HepG2 (cell line): ENCODE data around the gene OR10A6. TPM values are rescaled to one million over a fixed set of nuclear protein-coding genes. Genes with fewer than 3 reads are reported as not detected.

Experiments
- ATAC-seq: fragments of 200-7000 bp; cut with Tn5 transposase; 3 replicates; pipeline ENCODE4 v1.9.1; 2020; ENCODE audit warnings: mild to moderate bottlenecking, moderate library complexity
- BruUV-seq: library from RNA; stranded (reverse); fragments of 400-500 nt; replicated peaks from 2 replicates; lab custom pipeline; 2021; lab: Mats Ljungman, UMichigan
- CTCF ChIA-PET: fragments of 300-600 bp; formaldehyde crosslinking; extraction: SDS; loops from one replicate; lab custom pipeline; 2021; ENCODE audit warnings: low total read pairs, inconsistent platforms, low intra/inter-chr PET ratio; lab: Yijun Ruan, JAX
- POLR2A ChIA-PET: fragments of 350-600 bp; sonication (Branson Sonifier 250); formaldehyde crosslinking; loops from one replicate; lab custom pipeline; 2020; ENCODE audit warnings: antibody characterized with exemption, inconsistent platforms; lab: Yijun Ruan, JAX
- DNase-seq: peaks from one replicate; pipeline ENCODE4 v3.0.0-alpha.2; 2015; ENCODE audit warnings: low spot score
- FAIRE-seq: peaks from 3 replicates; lab custom pipeline; 2011; peaks lifted over from hg19 to GRCh38; lab: Jason Lieb, UNC
- H2AFZ ChIP-seq: one replicate; pipeline ENCODE4 v1.6.1; 2011; ENCODE audit warnings: low read length, inconsistent platforms
- H3K27ac ChIP-seq: fragments of 300-600 bp; 3 replicates; pipeline ENCODE4 v1.8.0; 2011; ENCODE audit warnings: mixed run types, mild to moderate bottlenecking, mixed read lengths, low read length, inconsistent platforms; ENCODE audit not compliant: insufficient read depth; ENCODE audit errors: extremely low read length
- H3K27me3 ChIP-seq, 2 experiments: fragments of 200-600 bp in 1 of 2; 2 replicates in 1 of 2; 3 replicates in 1 of 2; pipeline versions ENCODE4 v1.6.0 to v1.8.0; 2011; ENCODE audit warnings: low read length in 2 of 2, mild to moderate bottlenecking in 2 of 2, moderate library complexity in 2 of 2, inconsistent platforms in 1 of 2; ENCODE audit not compliant: insufficient read depth in 2 of 2, control insufficient read depth in 1 of 2
- H3K36me3 ChIP-seq, 2 experiments: fragments of 200-600 bp in 1 of 2; replicated peaks in 1 of 2; 2 replicates in 1 of 2; 3 replicates in 1 of 2; pipeline versions ENCODE4 v1.5.1 to v1.8.0; 2011; ENCODE audit warnings: low read length in 2 of 2, inconsistent platforms in 1 of 2; ENCODE audit not compliant: insufficient read depth in 2 of 2, control insufficient read depth in 1 of 2
- H3K4me1 ChIP-seq: 2 replicates; pipeline ENCODE4 v1.5.1; 2012; ENCODE audit warnings: low read length, inconsistent platforms; ENCODE audit not compliant: insufficient read depth
- H3K4me2 ChIP-seq: 2 replicates; pipeline ENCODE4 v1.6.0; 2011; ENCODE audit warnings: low read depth, low read length, inconsistent platforms
- H3K4me3 ChIP-seq, 3 experiments: fragments of 200-600 bp in 1 of 3; sonication (generic), shearing (Covaris generic) in 1 of 3; replicated peaks in 1 of 3; 2 replicates each; pipeline ENCODE4 v1.5.1; 2011 to 2016; ENCODE audit warnings: low read length in 3 of 3, inconsistent platforms in 2 of 3, low read depth in 2 of 3, mild to moderate bottlenecking in 2 of 3, control low read depth in 1 of 3, mixed read lengths in 1 of 3; ENCODE audit not compliant: insufficient read depth in 1 of 3
- H3K79me2 ChIP-seq: one replicate; pipeline ENCODE4 v1.6.1; 2011; ENCODE audit warnings: low read length, inconsistent platforms; ENCODE audit not compliant: insufficient read depth
- H3K9ac ChIP-seq: 2 replicates; pipeline ENCODE4 v1.6.0; 2011; ENCODE audit warnings: mild to moderate bottlenecking, low read depth, low read length, inconsistent platforms; ENCODE audit not compliant: insufficient read depth
- H3K9me3 ChIP-seq: 2 replicates; pipeline ENCODE4 v1.5.1; 2012; ENCODE audit warnings: mild to moderate bottlenecking, low read length
- H4K20me1 ChIP-seq: 2 replicates; pipeline ENCODE4 v1.6.0; 2011; ENCODE audit warnings: inconsistent platforms, mild to moderate bottlenecking, low read length, moderate library complexity; ENCODE audit not compliant: insufficient read depth
- DR1 ChIP-seq: sonication (generic); formaldehyde crosslinking; IDR thresholded peaks from 2 replicates; pipeline ENCODE4 v1.8.0; 2021; ENCODE audit warnings: mild to moderate bottlenecking, missing genetic modification reagents, inconsistent platforms
- FOXO1 ChIP-seq: sonication (generic); formaldehyde crosslinking; IDR thresholded peaks from 2 replicates; pipeline ENCODE4 v1.4.0; 2020; ENCODE audit warnings: missing genetic modification reagents
- KDM5A ChIP-seq: fragments of 200-600 bp; sonication (generic); IDR thresholded peaks from 2 replicates; pipeline ENCODE4 v1.7.0; 2018; ENCODE audit warnings: antibody characterized with exemption, mild to moderate bottlenecking, low read length, borderline replicate concordance
- MYC ChIP-seq: sonication (generic); formaldehyde crosslinking; IDR thresholded peaks from 2 replicates; pipeline ENCODE4 v1.9.0; 2021; ENCODE audit warnings: missing genetic modification reagents, borderline replicate concordance
- TBX2 ChIP-seq: sonication (generic); formaldehyde crosslinking; IDR thresholded peaks from 2 replicates; pipeline ENCODE4 v1.5.0; 2020; ENCODE audit warnings: missing genetic modification reagents, mild to moderate bottlenecking, borderline replicate concordance
- WIZ ChIP-seq: sonication (generic); formaldehyde crosslinking; IDR thresholded peaks from 2 replicates; pipeline ENCODE4 v1.5.1; 2020; ENCODE audit warnings: mild to moderate bottlenecking, missing genetic modification reagents
- ZBTB7A ChIP-seq: sonication (generic); formaldehyde crosslinking; IDR thresholded peaks from 2 replicates; pipeline ENCODE4 v1.8.0; 2022; ENCODE audit warnings: mild to moderate bottlenecking, missing genetic modification reagents
- ZNF431 ChIP-seq: sonication (generic); formaldehyde crosslinking; IDR thresholded peaks from 2 replicates; pipeline ENCODE4 v1.9.0; 2022; ENCODE audit warnings: missing genetic modification reagents, low read depth, mild to moderate bottlenecking, borderline replicate concordance
- ZNF674 ChIP-seq: sonication (generic); formaldehyde crosslinking; IDR thresholded peaks from 2 replicates; pipeline ENCODE4 v1.5.0; 2020; ENCODE audit warnings: low read depth, mild to moderate bottlenecking, missing genetic modification reagents
- WGBS: methylation state at CpG from one replicate; pipeline ENCODE4 v1.1.6; 2017; ENCODE audit warnings: low lambda C conversion rate; 5-methylcytosine and 5-hydroxymethylcytosine counted together
- in situ Hi-C: cut with HindIII; loops from 2 replicates; pipeline ENCODE4 v1.10.0; 2017; ENCODE audit warnings: low pct_unique_long_range_greater_than_20kb; ENCODE audit not compliant: extremely low pct_ligation_motif_present
- intact Hi-C: fragments of 100-400 bp; cut with micrococcal nuclease; formaldehyde crosslinking; loops from one replicate; pipeline ENCODE4 v1.10.0; 2022; ENCODE audit not compliant: unreplicated experiment
- polyA plus RNA-seq, 8 experiments: library from polyadenylated mRNA; depleted of rRNA in 3 of 8; stranded (reverse) in 7 of 8; unstranded in 1 of 8; fragments of >200 nt; fragmentation: Illumina TruSeq in 4 of 8; extraction: Trizol in 4 of 8; gene quantifications; 2 replicates each; pipeline versions ENCODE4 v1.2.1 to v1.2.3, GENCODE V29; 2011 to 2016; ENCODE audit warnings: low read depth in 4 of 8, missing spikeins in 1 of 8, mixed read lengths in 1 of 8; ENCODE audit not compliant: insufficient read depth in 1 of 8
- total RNA-seq, 5 experiments: library from RNA; depleted of rRNA; stranded (reverse); fragments of >200 nt; fragmentation: Illumina TruSeq; extraction: Trizol; gene quantifications; 2 replicates each; pipeline ENCODE4 v1.2.3, GENCODE V29; 2016; ENCODE audit warnings: low read depth in 1 of 5
- TF ChIP-seq, protein P1 (sequence below): sonication (generic); formaldehyde crosslinking; IDR thresholded peaks from 2 replicates; pipeline ENCODE4 v1.8.0; 2022; ENCODE audit warnings: missing genetic modification reagents, low read depth, mild to moderate bottlenecking, borderline replicate concordance

Gene OR10A6
- total and polyA plus RNA-seq, 2 of the 13 experiments (the other 11 are each of a cell fraction or from before 2014, with no cell fraction given), result not detected

DNA sequence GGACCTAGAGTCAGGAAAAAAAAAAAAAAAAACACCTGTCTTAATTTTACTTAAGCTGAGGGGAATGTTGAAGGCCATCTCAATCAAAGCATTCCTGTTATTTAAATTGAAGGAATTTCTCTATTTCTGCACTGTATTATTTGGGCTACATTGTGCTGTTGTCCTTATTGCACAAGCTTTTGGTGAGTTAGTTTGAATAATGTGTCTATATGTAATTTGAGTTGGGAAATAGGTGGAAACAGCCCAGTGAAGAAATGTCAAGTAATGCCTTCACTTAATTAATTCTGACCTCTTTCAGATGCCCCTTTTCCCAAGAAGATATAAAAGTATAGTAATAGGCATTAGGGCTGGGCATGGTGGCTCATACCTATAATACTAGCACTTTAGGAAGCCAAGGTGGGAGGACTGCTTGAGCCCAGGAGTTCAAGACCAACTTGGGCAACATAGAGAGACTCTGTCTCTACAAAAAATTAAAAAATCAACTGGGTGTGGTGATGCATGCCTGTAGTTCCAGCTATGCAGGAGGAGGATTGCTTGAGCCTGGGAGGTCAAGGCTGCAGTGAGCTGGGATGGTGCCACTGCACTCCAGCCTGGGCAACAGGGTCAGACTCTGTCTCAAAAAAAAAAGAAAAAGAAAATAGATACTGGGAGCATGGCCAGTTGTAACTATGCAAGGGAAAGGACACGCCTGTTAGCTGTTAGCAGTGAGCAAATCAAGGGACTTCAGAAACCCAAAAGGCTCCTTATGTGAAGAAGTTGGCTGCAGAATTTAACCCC is 34.9 kb downstream of the OR10A6 start:
- DNase-seq (no peak), FAIRE-seq (no peak), ATAC-seq (no peak)
- ChIA-PET POLR2A (no interaction called here), CTCF (no interaction called here)
- intact Hi-C loops (loop anchor here (10.0 kb wide), 1 partner anchor 199 kb away; no protein-coding TSS in a partner anchor), in situ Hi-C loops (no loop called here)
- Histone ChIP-seq H3K9ac (no peak overlapping the region), H3K27me3 (no peaks in the 10 kb centered on the region), H3K4me2 (no peak overlapping the region), H2AFZ (no peak overlapping the region), H3K9me3 (no peaks in the 10 kb centered on the region), H3K4me3 (no peak overlapping the region), H3K36me3 (no peaks in the 10 kb centered on the region), H4K20me1 (no peaks in the 10 kb centered on the region), H3K27ac (no peak overlapping the region), H3K4me1 (peaks cover 9% of the 10 kb centered on the region; the same call in 1 of the 2 replicates), H3K79me2 (no peaks in the 10 kb centered on the region)
- 4% methylated on average over 1 of the region's 1 CpG for WGBS
- BruUV-seq, result no TSS peak
- no peak for TF ChIP-seq FOXO1 (CRISPR knock-in tag)
- TF ChIP-seq KDM5A, result no peak
- no peak for TF ChIP-seq ZNF431 (CRISPR knock-in tag)
- TF ChIP-seq DR1 (CRISPR knock-in tag), result no peak
- no peak for TF ChIP-seq ZNF674 (CRISPR knock-in tag)
- TF ChIP-seq TBX2 (CRISPR knock-in tag), result no peak
- no peak for TF ChIP-seq WIZ (CRISPR knock-in tag)
- TF ChIP-seq, protein P1, sequence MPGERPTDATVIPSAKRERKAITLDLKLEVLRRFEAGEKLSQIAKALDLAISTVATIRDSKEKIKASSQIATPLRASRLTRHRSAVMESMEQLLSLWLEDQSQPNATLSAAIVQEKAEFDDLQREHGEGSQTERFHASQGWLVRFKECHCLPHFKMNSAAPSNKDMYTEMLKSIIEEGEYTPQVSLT (CRISPR knock-in tag), result no peak
- TF ChIP-seq MYC (CRISPR knock-in tag), result no peak
- TF ChIP-seq ZBTB7A (CRISPR knock-in tag), result no peak
- TF ChIP-seq, all 625 proteins: peak for 0
